ENCODE results near the gene GALR1.

The GALR1 gene

GRCh38 chr18:77263466-77263763 is 13.8 kb downstream of the GALR1 start:
- H3K4me3 ChIP-seq (replicated peaks; ENCODE audit: insufficient read depth, low read length): no peak overlapping the region
- TF ChIP-seq, protein P1, sequence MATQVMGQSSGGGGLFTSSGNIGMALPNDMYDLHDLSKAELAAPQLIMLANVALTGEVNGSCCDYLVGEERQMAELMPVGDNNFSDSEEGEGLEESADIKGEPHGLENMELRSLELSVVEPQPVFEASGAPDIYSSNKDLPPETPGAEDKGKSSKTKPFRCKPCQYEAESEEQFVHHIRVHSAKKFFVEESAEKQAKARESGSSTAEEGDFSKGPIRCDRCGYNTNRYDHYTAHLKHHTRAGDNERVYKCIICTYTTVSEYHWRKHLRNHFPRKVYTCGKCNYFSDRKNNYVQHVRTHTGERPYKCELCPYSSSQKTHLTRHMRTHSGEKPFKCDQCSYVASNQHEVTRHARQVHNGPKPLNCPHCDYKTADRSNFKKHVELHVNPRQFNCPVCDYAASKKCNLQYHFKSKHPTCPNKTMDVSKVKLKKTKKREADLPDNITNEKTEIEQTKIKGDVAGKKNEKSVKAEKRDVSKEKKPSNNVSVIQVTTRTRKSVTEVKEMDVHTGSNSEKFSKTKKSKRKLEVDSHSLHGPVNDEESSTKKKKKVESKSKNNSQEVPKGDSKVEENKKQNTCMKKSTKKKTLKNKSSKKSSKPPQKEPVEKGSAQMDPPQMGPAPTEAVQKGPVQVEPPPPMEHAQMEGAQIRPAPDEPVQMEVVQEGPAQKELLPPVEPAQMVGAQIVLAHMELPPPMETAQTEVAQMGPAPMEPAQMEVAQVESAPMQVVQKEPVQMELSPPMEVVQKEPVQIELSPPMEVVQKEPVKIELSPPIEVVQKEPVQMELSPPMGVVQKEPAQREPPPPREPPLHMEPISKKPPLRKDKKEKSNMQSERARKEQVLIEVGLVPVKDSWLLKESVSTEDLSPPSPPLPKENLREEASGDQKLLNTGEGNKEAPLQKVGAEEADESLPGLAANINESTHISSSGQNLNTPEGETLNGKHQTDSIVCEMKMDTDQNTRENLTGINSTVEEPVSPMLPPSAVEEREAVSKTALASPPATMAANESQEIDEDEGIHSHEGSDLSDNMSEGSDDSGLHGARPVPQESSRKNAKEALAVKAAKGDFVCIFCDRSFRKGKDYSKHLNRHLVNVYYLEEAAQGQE (IDR thresholded peaks at IDR 0.05; ENCODE audit: insufficient replicate concordance, low read depth): no peak
- TF ChIP-seq SPI1 (IDR thresholded peaks at IDR 0.05; ENCODE audit: borderline replicate concordance, low read depth) (no peak), CTCF (IDR thresholded peaks at IDR 0.05; ENCODE audit: insufficient read depth, low read length) (no peak), GABPA (IDR thresholded peaks at IDR 0.05; ENCODE audit: low read depth) (no peak), POLR2AphosphoS5 (IDR thresholded peaks at IDR 0.05; ENCODE audit: low read depth) (no peak)
- no peak for DNase-seq (ENCODE audit: low read depth in 1 of 2, low spot score in 1 of 2)
- no peak overlapping the region for H3K27ac ChIP-seq (replicated peaks)
- H3K27me3 ChIP-seq (ENCODE audit: insufficient read depth, poor library complexity, severe bottlenecking): no peaks in the 10 kb centered on the region

DNA sequence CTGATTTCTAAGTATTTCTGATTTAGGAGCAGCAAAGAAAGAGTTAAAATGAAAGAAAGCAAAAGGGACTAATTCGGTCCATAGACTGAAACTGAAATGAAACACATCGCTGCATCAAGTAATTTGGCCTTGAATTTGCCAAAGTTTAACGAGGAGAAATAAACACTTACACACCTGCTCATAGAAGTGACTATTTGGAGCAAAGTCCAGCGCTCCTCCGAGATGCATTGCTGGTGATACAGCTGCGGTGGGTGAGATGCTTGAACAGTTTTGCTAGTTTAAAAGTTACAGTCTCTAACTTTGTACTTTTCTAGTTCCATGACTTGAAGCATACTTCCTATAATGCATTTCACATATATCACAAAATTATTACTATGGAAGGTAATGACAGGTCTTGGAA is 18.3 kb downstream of the GALR1 start:
- H3K4me3 ChIP-seq (replicated peaks; ENCODE audit: insufficient read depth, low read length): no peak overlapping the region
- TF ChIP-seq GABPA (IDR thresholded peaks at IDR 0.05; ENCODE audit: low read depth): no peak
- no peak for TF ChIP-seq SPI1 (IDR thresholded peaks at IDR 0.05; ENCODE audit: borderline replicate concordance, low read depth)
- no peak for TF ChIP-seq POLR2AphosphoS5 (IDR thresholded peaks at IDR 0.05; ENCODE audit: low read depth)
- TF ChIP-seq, protein P1 (IDR thresholded peaks at IDR 0.05; ENCODE audit: insufficient replicate concordance, low read depth): no peak
- TF ChIP-seq CTCF (IDR thresholded peaks at IDR 0.05; ENCODE audit: insufficient read depth, low read length): no peak
- no peak overlapping the region for H3K27ac ChIP-seq (replicated peaks)
- peaks cover 10% of the 10 kb centered on the region for H3K27me3 ChIP-seq (ENCODE audit: insufficient read depth, poor library complexity, severe bottlenecking)
- DNase-seq (ENCODE audit: low read depth in 1 of 2, low spot score in 1 of 2): no peak

- H3K4me3 ChIP-seq (replicated peaks; ENCODE audit: insufficient read depth, low read length): no peak overlapping the region
Observed at GRCh38 chr18:77268456-77268855, 18.8 kb downstream of the GALR1 start.

More at GRCh38 chr18:77268456-77268855, 18.8 kb downstream of the GALR1 start:
- H3K27ac ChIP-seq (replicated peaks): no peak overlapping the region
- DNase-seq (ENCODE audit: low read depth in 1 of 2, low spot score in 1 of 2): no peak
- TF ChIP-seq SPI1 (IDR thresholded peaks at IDR 0.05; ENCODE audit: borderline replicate concordance, low read depth): no peak
- TF ChIP-seq POLR2AphosphoS5 (IDR thresholded peaks at IDR 0.05; ENCODE audit: low read depth): no peak
- TF ChIP-seq GABPA (IDR thresholded peaks at IDR 0.05; ENCODE audit: low read depth): no peak
- no peak for TF ChIP-seq CTCF (IDR thresholded peaks at IDR 0.05; ENCODE audit: insufficient read depth, low read length)
- H3K27me3 ChIP-seq (ENCODE audit: insufficient read depth, poor library complexity, severe bottlenecking): peaks cover 10% of the 10 kb centered on the region
